HG03196 (cell line): ENCODE data around the gene NKX6-2.

Source experiments
- ATAC-seq: cut with Tn5 transposase; IDR thresholded peaks from one replicate; pipeline ENCODE4 v1.9.1; 2021; ENCODE audit not compliant: unreplicated experiment

Gene NKX6-2

GRCh38 chr10:132762267-132762666 lies 23.7 kb downstream of the NKX6-2 start:
- no peak for ATAC-seq

GRCh38 chr10:132761395-132762060 lies 24.4 kb downstream of the NKX6-2 start:
- ATAC-seq: no peak

GRCh38 chr10:132758865-132759264 lies 27.1 kb downstream of the NKX6-2 start:
- ATAC-seq: no peak

- no peak for ATAC-seq
Observed at GRCh38 chr10:132757171-132757570, 28.8 kb downstream of the NKX6-2 start.

GRCh38 chr10:132756591-132756990 lies 29.4 kb downstream of the NKX6-2 start:
- no peak for ATAC-seq

- ATAC-seq: no peak
Observed at GRCh38 chr10:132755166-132755711, 30.7 kb downstream of the NKX6-2 start.

GRCh38 chr10:132754071-132754470 lies 31.9 kb downstream of the NKX6-2 start:
- ATAC-seq: no peak

- ATAC-seq: no peak
Observed at GRCh38 chr10:132753596-132753995, 32.4 kb downstream of the NKX6-2 start.

- no peak for ATAC-seq
Observed at GRCh38 chr10:132752961-132753360, 33.0 kb downstream of the NKX6-2 start.

GRCh38 chr10:132752378-132752777 lies 33.6 kb downstream of the NKX6-2 start:
- no peak for ATAC-seq

GRCh38 chr10:132750936-132751335 lies 35.0 kb downstream of the NKX6-2 start:
- no peak for ATAC-seq

- no peak for ATAC-seq
Observed at GRCh38 chr10:132749371-132749795, 36.6 kb downstream of the NKX6-2 start.

GRCh38 chr10:132748545-132749370 lies 37.2 kb downstream of the NKX6-2 start:
- no peak for ATAC-seq

GRCh38 chr10:132748135-132748534 lies 37.8 kb downstream of the NKX6-2 start:
- ATAC-seq: no peak

- ATAC-seq: no peak
Observed at GRCh38 chr10:132746801-132747625, 38.9 kb downstream of the NKX6-2 start.

GRCh38 chr10:132746386-132746785 lies 39.6 kb downstream of the NKX6-2 start:
- ATAC-seq: no peak

GRCh38 chr10:132745971-132746370 lies 40.0 kb downstream of the NKX6-2 start:
- ATAC-seq: no peak

GRCh38 chr10:132745511-132745910 lies 40.4 kb downstream of the NKX6-2 start:
- ATAC-seq: no peak

GRCh38 chr10:132744839-132745238 lies 41.1 kb downstream of the NKX6-2 start:
- ATAC-seq: no peak

- ATAC-seq: no peak
Observed at GRCh38 chr10:132743925-132744490, 41.9 kb downstream of the NKX6-2 start.
